Prostate gland (tissue), 2 donors: ENCODE results near the gene ARID3C.

Experiments
- CTCF ChIP-seq, 4 experiments: fragments of 200-600 bp in 2 of 4; fragments of 450-650 bp in 2 of 4; sonication (generic) in 2 of 4; IDR thresholded peaks; 1 replicate in 3 of 4; 2 replicates in 1 of 4; pipeline ENCODE4 v1.5.1; 2016 to 2019; ENCODE audit warnings: antibody characterized with exemption in 4 of 4, mild to moderate bottlenecking in 2 of 4, moderate library complexity in 2 of 4
- POLR2A ChIP-seq: fragments of 450-650 bp; IDR thresholded peaks from one replicate; pipeline ENCODE4 v1.6.1; 2016; ENCODE audit warnings: antibody characterized with exemption, mild to moderate bottlenecking

GRCh38 chr9:34610434-34611206 is 18.2 kb downstream of the ARID3C start:
- TF ChIP-seq POLR2A, result no peak
- TF ChIP-seq CTCF (IDR thresholded peaks at IDR 0.05), result no peak
